ENCODE data around the gene TSPEAR.
"Not testable (repeated sequence)": the region's sequence is repeated elsewhere in the genome, so short reads cannot be mapped to it uniquely, and the experiment has no call there.

Gene TSPEAR

GRCh38 chr21:44686843-44687561 lies 24.4 kb downstream of the TSPEAR start:
- in situ Hi-C loops (cut with MboI; ENCODE audit: low sequenced_read_pairs) = no loop called here

GRCh38 chr21:44686000-44686781 lies 25.2 kb downstream of the TSPEAR start:
- in situ Hi-C loops (cut with MboI; ENCODE audit: low sequenced_read_pairs) = no loop called here

DNA sequence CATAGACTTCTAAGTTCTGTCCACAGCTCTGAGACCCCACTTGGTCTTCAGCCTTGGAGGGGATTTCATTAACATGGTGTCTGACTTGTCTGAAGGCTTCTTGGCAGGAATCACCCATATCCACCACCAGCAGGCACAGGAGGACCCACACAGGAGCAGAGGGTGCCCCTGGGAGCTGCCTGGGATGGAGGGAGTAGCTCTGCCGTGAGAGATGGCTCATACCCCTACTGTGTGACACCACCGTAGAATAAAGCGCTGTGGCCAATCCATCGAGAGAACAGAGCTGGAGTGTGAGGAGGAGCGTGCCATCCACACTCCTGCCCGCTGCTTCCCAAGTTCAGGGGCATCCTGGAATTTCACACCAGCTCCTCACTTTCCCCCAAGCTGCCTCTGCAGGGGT lies 26.3 kb downstream of the TSPEAR start:
- in situ Hi-C loops (cut with MboI; ENCODE audit: low sequenced_read_pairs) = not testable (repeated sequence)

DNA sequence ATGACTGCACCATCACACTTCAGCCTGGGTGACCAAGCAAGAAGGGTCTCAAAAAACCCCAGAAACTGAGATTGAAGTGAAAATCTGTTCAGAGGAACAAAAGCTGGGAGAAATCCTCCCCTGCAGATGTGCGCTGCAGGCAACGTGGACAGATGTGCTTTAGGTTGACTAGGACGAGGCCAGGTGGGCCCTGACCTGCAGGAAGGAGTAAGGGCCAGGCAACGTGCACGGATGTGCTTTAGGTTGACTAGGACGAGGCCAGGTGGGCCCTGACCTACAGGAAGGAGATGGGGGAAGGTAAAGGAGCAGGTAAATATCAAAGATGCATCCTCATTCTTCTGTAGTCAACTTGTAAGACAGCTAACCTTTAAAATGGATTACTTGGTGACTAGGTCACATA lies 26.9 kb downstream of the TSPEAR start:
- in situ Hi-C loops (cut with MboI; ENCODE audit: low sequenced_read_pairs) = no loop called here

DNA sequence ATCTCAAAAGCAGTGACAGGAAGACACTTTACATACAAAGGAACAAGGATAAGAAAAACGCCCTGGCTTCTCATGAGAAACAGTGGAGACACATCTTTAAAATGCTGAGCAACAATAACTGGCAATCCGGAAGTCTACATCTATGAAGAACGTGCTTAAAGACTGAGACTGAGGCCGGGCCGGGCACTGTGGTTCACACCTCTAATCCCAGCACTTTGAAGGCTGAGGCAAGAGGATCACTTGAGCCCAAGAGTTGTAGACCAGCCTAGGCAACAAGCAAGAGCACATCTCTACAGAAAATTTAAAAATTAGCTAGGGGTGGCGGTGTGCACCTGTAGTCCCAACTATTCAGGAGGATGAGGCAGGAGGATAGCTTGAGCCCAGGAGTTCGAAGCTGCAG lies 27.3 kb downstream of the TSPEAR start:
- in situ Hi-C loops (cut with MboI; ENCODE audit: low sequenced_read_pairs) = no loop called here

- in situ Hi-C loops (cut with MboI; ENCODE audit: low sequenced_read_pairs) = no loop called here
Measured at GRCh38 chr21:44682580-44683151, 28.7 kb downstream of the TSPEAR start.

DNA sequence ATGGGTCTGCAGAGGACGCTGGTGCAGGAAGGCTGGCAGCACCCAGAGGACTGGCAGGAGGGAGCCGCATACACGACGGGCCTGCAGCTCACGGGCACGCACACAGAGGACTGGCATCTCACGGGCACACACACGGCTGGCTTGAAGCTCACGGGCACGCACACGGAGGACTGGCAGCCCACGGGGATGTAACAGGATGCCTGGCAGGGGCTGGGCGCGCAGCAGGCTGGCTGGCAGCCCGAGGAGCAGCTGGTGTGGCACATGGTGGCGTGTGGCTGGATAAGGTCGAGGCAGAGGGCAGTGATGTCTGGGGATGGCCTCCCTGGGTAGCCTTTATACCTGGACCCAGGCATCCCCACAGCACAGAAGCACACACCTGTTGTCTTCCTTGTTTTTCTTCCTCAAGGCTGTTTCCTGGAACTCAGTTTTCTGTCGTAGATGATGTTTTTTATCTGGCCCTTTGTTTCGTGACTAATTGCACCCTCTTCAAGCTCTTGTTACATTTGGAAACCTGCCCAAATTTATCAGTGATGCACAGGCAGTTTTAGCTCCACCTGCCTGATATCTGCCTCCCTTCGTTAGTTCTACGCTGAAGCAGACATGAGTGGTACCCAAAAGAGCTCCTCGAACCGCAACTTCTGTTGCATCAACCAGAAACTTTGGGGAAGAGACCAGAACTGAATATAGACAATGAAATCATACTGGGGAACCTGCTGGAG lies 29.4 kb downstream of the TSPEAR start, which contains the start of gene KRTAP12-1:
TSS of gene KRTAP12-1 (minus strand) at position 303 of the 719 bp plus-strand sequence. CDS start at position 263, 40 bp downstream.
- in situ Hi-C loops (cut with MboI; ENCODE audit: low sequenced_read_pairs) = no loop called here

DNA sequence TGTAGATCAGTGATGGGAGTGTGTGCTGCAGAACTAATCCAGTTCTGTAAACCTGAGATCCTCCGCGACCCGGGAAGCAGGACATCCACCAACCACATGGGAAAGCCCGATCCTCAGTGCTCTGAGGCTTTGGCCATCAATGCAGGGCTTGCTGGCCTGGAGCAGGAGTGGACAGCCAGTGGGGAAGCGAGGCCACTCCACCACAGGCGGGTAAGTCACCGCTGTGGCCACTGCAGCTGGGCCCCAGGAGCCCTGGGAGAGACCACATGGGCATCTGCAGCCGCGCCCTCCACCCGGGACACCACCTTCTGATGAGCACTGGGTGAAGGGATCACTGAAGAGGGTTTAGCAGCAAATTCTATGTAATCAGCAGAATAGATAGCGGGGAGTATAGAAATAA lies 30.2 kb downstream of the TSPEAR start:
- in situ Hi-C loops (cut with MboI; ENCODE audit: low sequenced_read_pairs) = no loop called here

DNA sequence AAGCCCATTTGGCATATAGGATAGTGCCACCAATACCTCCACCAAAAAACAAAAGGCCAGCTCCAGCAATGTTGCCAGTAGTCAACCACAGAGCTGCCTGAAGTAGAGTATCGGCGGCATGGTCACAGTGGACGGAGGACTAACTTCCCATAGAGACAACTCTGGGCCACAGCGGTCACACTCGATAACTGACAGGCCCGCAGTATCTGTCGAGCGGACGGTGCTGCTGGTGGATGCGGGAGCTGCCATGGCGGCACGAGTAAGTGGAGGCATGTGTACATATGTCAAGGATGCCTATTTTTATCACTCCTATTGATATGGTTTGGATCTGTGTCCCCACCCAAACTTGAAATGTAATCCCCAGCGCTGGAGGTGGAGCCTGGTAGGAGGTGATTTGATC lies 33.5 kb downstream of the TSPEAR start:
- in situ Hi-C loops (cut with MboI; ENCODE audit: low sequenced_read_pairs) = no loop called here

- in situ Hi-C loops (cut with MboI; ENCODE audit: low sequenced_read_pairs) = no loop called here
Measured at GRCh38 chr21:44671911-44672310, 39.5 kb downstream of the TSPEAR start.

DNA sequence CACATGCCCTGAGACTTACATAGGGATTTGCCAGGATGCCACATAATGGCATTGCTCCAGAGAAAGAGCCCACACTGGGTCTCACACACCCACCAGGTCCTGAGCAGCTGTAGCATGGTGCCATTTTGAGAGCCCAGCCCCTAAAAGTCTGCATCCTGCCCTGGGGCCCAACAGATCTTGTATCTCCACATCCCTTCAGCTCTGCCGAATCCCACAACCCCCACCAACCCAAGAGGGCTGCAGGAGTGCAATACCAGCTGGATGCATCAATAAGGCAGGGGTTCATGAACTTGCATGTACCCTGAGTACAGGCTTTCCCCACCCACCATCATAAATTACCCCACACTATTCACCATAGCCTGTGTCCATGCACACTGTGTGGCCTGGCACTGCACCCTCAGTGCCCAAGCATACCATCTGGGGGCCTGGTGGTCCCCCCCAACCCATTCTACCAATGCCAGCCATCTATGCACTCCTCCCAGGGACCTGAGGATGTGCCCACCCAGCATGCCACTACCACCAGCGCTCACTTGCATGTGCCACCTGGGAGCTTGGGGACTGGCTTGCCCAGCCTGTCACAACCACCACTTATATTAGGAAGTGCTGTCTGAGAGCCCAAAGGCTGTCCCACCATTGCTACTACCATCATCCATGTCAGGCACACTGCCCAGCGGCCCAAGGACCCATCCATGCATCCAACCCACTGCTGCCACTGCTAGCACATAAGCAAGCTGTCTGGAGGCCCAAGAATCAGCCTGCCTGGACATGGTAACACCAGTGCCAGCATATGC lies 40.5 kb downstream of the TSPEAR start:
- in situ Hi-C loops (cut with MboI; ENCODE audit: low sequenced_read_pairs) = no loop called here

DNA sequence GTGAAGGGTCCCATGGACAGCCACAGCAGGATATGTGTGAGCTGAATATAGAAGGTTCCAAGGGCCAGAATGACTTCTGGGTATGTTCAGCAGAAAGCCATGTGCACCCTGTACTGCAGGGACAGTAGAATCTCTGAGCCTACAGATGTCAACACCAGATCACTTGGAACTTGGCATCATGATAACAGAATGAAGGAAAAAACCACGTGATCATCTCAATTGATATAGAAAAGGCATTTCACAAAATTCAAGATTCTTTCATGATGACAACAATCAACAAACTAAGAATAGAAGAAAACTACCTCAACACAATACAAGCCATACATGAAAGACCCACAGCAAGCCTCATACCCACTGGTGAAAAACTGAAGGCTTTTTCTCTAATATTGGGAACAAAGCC lies 43.8 kb downstream of the TSPEAR start:
- in situ Hi-C loops (cut with MboI; ENCODE audit: low sequenced_read_pairs) = no loop called here

GRCh38 chr21:44666401-44667320 lies 44.7 kb downstream of the TSPEAR start, which contains the start of gene KRTAP12-2:
KRTAP12-2 (minus strand) TSS chr21:44666927; CDS start chr21:44666886, 41 bp downstream.
- in situ Hi-C loops (cut with MboI; ENCODE audit: low sequenced_read_pairs) = no loop called here

DNA sequence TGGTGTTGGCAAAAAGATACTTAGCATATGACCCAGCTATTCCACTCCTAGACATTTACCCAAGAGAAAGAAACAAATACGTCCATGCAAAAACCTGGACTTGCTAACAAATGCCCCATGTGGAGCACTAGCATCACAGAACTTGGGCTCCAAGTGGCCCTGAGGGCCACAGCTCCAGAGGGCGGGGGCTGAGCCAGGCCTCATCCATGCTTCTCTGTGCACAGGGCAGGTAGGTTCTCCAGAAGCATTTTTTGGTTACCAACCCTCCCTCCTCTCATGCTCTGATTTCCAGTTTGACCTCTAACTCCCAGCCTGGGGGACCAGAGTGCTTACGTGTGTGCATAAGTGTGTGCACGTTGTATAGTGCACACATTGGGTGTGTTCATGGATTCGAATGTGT lies 46.7 kb downstream of the TSPEAR start:
- in situ Hi-C loops (cut with MboI; ENCODE audit: low sequenced_read_pairs) = no loop called here

GRCh38 chr21:44661567-44661966 lies 49.8 kb downstream of the TSPEAR start:
- in situ Hi-C loops (cut with MboI; ENCODE audit: low sequenced_read_pairs) = not testable (repeated sequence)

GRCh38 chr21:44658913-44659595 lies 52.3 kb downstream of the TSPEAR start:
- in situ Hi-C loops (cut with MboI; ENCODE audit: low sequenced_read_pairs) = no loop called here

DNA sequence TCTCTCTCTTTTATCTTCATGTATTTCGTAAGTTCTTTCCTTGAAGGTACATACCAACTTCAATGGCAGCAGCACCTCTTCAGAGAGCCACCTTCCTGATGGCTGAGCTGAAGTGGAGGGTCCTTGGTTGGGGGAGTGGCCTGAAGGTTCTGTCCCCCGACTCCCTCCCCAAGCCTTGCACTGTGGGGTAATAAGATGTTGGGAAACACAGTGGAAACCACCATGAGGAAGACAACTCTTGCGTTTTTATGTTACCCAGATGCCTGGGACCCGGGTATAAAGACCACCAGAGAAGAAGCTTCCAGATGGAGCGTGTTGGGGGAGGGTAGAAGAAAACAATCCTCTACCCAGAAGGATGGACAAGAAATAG lies 52.8 kb downstream of the TSPEAR start:
- in situ Hi-C loops (cut with MboI; ENCODE audit: low sequenced_read_pairs) = no loop called here

DNA sequence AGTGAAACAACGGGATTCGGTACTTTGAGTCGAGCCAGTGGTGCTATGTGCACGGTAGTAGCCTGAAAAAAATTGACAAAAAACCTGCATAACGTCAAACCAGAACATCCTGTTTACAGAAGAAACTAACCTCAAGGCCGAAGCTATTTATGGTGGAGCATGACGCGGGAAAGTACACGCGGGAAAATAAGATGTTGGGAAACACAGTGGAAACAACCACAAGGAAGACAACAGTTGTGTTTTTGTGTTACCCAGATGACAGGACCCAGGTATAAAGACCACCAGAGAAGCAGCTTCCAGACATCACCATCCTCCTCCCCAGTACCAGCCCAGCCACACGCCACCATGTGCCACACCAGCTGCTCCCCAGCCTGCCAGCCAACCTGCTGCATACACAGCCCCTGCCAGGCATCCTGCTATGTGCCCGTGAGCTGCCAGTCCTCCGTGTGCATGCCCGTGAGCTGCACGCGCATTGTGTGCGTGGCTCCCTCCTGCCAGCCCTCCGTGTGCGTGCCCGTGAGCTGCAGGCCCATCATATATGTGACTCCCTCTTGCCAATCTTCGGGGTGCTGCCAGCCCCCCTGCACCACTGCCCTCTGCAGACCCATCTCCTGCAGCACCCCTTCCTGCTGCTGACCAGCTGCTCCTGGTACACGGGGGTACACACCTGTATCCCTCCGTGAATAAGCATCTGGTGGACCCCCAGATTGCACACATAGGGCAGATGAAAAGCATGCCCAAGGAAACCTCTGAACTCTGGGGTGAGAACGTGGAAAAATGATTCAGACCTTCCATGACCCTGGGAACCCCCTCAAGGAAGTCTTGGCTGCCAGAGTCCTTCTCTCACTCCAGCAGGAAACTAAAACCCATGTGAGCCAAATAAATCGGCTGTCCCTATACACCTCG lies 53.5 kb downstream of the TSPEAR start, which contains the start of gene KRTAP12-3:
TSS of gene KRTAP12-3 (plus strand) at position 298 of the 906 bp plus-strand sequence. CDS start at position 346, 48 bp downstream.
- in situ Hi-C loops (cut with MboI; ENCODE audit: low sequenced_read_pairs) = no loop called here

All from hTERT RPE-1 (cell line).